ENCODE measurements around the gene PBRM1.

The PBRM1 gene

GRCh38 chr3:52522651-52523251 is 163.0 kb downstream of the PBRM1 start:
- H3K4me3 ChIP-seq (ENCODE audit: low read depth, low read length) = no peak overlapping the region
- TF ChIP-seq, protein P1, sequence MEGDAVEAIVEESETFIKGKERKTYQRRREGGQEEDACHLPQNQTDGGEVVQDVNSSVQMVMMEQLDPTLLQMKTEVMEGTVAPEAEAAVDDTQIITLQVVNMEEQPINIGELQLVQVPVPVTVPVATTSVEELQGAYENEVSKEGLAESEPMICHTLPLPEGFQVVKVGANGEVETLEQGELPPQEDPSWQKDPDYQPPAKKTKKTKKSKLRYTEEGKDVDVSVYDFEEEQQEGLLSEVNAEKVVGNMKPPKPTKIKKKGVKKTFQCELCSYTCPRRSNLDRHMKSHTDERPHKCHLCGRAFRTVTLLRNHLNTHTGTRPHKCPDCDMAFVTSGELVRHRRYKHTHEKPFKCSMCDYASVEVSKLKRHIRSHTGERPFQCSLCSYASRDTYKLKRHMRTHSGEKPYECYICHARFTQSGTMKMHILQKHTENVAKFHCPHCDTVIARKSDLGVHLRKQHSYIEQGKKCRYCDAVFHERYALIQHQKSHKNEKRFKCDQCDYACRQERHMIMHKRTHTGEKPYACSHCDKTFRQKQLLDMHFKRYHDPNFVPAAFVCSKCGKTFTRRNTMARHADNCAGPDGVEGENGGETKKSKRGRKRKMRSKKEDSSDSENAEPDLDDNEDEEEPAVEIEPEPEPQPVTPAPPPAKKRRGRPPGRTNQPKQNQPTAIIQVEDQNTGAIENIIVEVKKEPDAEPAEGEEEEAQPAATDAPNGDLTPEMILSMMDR (IDR thresholded peaks at IDR 0.05; ENCODE audit: low read depth, low read length) = no peak

GRCh38 chr3:52521881-52522650 is 163.6 kb downstream of the PBRM1 start:
- H3K4me3 ChIP-seq (ENCODE audit: low read depth, low read length) = no peak overlapping the region
- TF ChIP-seq, protein P1 (IDR thresholded peaks at IDR 0.05; ENCODE audit: low read depth, low read length) = no peak

- TF ChIP-seq, protein P1 (IDR thresholded peaks at IDR 0.05; ENCODE audit: low read depth, low read length) = no peak
- no peak overlapping the region for H3K4me3 ChIP-seq (ENCODE audit: low read depth, low read length)
Observed at GRCh38 chr3:52521488-52521824, 164.3 kb downstream of the PBRM1 start.

DNA sequence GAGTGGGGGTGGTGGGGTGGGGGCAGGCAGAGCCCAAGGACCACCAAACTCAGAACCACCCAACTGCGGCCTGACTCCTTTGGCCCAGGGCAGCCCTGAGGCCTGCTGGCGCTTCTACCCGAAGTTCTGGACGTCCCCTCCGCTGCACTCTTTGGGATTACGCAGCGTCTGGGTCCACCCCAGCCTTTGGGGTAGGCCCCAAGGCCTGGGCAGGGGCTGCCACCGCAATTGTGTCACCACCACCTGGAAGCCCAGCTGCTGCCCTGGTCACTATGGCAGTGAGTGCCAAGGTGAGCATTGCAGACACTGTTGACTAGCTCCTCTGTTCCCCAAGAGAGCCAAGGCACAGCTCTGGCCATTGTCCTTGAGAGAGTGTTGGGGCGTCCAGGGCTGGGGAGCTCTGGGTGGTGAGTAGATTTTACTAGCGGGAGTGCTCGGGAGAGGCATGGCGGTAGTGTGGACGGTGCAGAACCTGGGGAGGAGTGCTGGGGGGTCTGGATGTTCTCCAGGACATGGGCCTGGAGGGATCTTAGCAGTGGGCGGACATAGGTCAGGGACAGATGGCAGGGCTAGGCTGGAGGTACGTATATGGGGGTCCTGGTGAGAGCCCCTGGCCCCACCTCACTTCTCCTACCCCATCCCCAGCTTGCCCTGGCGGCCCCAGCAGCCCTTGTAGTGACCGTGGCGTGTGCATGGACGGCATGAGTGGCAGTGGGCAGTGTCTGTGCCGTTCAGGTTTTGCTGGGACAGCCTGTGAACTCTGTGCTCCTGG is 164.8 kb downstream of the PBRM1 start:
- TF ChIP-seq, protein P1 (IDR thresholded peaks at IDR 0.05; ENCODE audit: low read depth, low read length) = no peak
- no peak overlapping the region for H3K4me3 ChIP-seq (ENCODE audit: low read depth, low read length)

DNA sequence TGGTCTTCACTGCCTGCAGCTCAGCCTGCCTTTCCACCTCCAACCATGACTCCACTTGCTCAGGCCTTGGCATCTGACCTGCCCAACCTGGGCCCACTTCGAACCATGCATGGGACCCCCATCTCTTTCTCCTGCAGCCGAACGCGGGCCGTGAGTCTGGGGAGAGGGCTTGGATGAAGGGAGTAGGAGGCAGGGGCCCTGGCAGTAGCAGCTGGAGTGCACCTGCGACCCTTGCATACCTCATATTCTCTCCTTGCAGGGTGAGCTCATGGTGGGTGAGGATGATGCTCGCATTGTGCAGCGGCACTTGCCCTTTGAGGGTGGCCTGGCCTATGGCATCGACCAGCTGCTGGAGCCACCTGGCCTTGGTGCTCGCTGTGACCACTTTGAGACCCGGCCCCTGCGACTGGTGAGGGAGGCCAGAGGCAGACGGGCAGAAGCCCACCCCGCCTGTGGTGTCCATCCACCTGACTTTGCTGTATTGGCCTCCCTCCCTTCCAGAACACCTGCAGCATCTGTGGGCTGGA is 165.5 kb downstream of the PBRM1 start:
- TF ChIP-seq, protein P1 (IDR thresholded peaks at IDR 0.05; ENCODE audit: low read depth, low read length) = no peak
- H3K4me3 ChIP-seq (ENCODE audit: low read depth, low read length) = no peak overlapping the region

DNA sequence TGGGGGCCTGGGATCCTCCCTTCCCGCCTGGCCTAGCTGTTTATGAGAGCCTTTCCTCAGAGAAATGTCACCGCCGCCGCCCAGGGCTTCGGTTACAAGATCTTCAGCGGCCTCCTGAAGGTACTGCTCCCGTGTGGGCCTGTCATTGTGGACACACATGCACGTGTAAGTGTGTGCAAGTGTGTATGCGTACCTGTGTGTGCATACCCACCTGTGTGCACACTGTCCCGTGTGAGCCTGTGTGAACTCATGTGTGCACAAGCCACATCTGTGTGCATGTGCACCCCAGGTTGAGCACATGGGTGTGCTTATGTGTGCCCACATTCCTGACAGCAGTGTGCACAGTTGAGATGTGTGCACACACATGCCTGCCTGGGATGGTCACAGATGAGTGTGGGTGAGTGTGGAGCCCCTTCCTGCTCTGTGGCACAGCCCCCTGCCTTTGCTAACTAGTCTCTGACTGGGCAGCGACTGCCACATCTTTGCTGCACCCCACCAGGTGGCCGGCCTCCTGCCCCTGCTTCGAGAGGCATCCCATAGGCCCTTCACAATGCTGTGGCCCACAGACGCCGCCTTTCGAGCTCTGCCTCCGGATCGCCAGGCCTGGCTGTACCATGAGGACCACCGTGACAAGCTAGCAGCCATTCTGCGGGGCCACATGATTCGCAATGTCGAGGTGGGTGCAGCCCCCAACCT is 166.1 kb downstream of the PBRM1 start:
- TF ChIP-seq, protein P1 (IDR thresholded peaks at IDR 0.05; ENCODE audit: low read depth, low read length) = no peak
- H3K4me3 ChIP-seq (ENCODE audit: low read depth, low read length) = no peak overlapping the region
